HG02870 (cell line): ENCODE results near the gene SMTN.
A peak's percentile ranks its signal among the peaks of the same experiment; 100 is the strongest.
"Not testable (repeated sequence)": the region's sequence is repeated elsewhere in the genome, so short reads cannot be mapped to it uniquely, and the experiment has no call there.

Experiments used
- ATAC-seq: cut with Tn5 transposase; IDR thresholded peaks from one replicate; pipeline ENCODE4 v1.9.1; 2021; ENCODE audit warnings: mild to moderate bottlenecking, moderate library complexity; ENCODE audit not compliant: unreplicated experiment

Gene SMTN

DNA sequence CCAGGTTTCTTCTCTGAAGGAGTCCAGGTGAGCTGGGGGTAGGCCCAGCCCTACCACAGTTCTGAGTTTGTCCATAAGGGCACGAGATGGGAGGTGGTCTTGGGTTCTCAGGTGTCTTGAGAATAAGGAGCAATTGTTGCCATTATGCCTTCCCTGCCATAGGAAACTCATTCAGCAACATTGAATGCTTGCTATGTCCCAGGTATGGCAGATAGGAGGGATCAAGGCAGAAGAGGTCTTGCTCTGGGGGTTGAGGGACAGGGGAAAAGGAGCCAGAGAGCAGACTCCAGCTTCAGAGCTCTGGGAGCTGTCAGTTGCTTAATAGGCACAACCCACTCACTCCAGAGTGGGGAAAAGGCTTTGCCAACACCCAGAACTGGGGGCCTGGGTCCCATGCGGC is 22.0 kb downstream of the SMTN start:
- ATAC-seq, result no peak

DNA sequence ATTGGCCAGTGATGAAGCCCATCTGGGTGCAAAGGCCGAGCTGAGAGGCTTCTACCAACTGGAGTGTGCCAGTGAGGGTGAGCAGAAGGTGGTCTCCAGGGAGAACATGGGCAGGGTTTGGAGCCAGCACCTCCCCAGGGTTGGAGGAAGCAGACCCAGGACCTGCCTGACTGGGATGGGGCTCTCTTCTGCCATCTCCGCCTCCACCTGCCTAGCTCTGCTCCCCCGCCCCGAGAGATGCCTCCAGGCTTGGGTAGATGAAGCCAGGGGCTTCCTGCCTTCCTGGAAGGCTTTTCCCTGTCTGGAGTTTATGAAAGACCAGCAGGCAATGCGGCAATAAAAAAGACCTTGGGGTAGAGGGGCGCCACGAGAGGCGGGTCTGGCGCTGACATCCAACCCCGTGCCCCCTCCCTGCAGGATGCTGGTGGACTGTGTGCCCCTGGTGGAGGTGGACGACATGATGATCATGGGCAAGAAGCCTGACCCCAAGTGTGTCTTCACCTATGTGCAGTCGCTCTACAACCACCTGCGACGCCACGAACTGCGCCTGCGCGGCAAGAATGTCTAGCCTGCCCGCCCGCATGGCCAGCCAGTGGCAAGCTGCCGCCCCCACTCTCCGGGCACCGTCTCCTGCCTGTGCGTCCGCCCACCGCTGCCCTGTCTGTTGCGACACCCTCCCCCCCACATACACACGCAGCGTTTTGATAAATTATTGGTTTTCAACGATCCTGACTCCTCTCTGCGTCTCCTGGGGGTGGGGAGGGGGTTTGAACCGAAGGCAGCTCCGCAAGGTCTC is 23.0 kb downstream of the SMTN start:
- ATAC-seq, result no peak

DNA sequence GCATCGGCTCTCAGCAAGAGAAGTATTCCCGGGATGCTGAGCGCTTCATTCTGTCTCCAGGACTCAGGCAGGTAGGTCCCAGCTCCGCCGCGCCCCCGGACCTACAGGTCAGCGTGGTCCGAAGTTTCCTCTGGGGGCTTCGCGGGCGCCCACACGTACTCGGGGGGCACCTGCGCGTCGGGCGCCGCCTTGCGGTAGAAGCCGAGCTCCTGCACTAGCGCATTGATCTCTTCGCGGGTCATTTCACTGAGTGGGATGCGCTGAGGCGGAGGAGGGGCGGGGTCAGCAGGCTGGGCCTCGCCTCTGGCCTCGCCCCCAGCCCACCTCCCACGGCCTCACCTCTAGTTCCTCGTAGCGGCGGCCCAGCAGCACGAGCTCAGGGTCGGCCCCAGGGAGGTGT is 23.8 kb downstream of the SMTN start:
- ATAC-seq, result no peak

DNA sequence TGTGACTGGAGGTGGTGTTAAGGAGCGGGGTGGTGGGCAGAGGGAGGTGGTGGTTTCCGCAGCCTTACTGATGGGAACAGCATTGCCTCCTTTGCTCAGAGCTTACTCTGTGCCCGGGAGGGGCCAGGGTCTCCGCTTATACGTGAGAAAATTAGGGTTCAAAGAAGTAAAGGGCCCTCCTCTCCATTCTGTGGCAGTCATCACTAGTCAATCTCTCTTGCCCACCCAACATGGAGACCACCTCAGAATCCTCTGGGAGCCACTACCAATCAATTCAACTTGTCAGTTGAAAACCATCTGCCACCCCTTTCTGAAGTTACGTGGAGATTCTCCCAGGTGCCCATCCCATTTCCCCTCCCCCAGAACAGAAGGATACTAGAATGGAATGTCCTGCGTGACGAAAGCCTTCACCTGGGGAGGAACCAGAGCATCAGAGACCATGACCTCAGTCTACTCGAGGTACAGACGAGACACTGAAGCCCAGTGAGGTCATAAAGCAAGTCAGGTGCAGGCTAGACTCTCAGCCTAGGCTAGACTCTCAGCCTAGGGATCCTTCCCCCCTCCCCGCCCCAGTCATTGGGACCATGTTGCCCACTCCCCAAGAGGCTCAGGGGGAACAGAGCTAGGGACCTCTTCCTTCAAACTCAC is 24.3 kb downstream of the SMTN start:
- no peak for ATAC-seq

GRCh38 chr22:31106001-31106571 is 25.0 kb downstream of the SMTN start:
- ATAC-seq, result no peak

- ATAC-seq, result no peak
Measured at GRCh38 chr22:31106731-31107177, 25.6 kb downstream of the SMTN start.

GRCh38 chr22:31107178-31107893 is 26.2 kb downstream of the SMTN start, which contains the start of gene SELENOM:
SELENOM (minus strand) TSS chr22:31107568; CDS start chr22:31107505, 63 bp downstream.
- peak; percentile 77 for ATAC-seq

- no peak for ATAC-seq
Measured at GRCh38 chr22:31107894-31108218, 26.7 kb downstream of the SMTN start.

GRCh38 chr22:31112547-31113091 is 31.5 kb downstream of the SMTN start:
- not testable (repeated sequence) for ATAC-seq

DNA sequence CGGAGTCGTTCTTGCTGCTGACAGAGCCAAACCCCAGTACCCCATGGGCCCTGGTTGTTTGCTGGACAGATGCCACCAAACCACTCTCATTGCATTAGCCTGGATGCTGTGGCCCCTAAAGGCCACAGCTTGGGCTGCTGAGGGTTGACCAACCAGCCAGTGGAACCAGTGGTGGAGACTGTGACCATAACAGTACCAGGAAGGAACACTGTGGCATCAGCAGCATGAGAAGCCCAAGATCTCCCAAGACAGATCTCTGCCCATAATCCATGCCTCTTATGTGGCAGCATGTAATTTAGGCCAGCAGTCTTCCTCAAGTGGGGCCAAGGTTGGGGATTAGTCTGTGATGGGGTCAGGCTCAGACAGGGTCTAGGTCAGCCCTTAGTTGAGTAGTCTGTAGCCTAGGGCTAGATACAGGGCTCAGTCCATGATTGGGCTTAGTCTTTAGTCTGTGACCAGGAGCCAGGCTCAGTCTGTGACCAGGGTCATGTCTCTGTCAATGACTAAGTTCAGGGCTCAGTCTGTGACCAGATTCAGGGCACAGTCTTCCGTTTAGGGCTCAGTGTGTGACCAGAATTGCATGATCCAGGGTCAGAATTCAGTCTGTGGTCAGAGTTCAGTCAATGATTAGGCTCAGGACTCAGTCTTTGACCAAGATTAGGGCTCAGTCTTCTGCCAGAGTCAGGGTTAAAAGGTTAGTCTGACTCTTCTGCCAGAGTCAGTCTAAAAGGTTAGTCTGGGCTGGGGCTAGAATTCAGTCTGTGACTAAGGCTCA is 37.1 kb downstream of the SMTN start:
- ATAC-seq, result no peak

GRCh38 chr22:31119026-31119717 is 38.1 kb downstream of the SMTN start:
- ATAC-seq, result no peak

DNA sequence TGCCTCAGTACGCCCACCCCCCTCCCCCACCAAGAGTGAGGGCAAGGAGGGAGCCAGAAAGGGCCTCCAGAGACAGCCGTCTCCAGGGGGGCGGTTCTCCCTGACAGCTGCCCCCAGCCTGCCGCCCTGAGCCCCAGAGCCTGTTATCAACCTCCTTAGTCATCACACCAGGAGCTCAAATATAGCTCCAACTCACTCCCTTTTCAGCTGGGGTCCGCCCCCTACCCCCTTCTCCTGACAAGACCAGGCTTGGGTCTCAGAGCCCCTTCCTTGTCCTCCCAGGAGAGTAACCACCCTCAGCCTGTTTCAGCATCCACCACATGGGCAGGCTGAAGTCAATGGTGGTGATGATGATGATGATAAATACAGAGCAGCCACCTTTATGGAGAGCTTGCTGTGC is 39.1 kb downstream of the SMTN start:
- ATAC-seq, result no peak

GRCh38 chr22:31120642-31121041 is 39.5 kb downstream of the SMTN start:
- no peak for ATAC-seq

DNA sequence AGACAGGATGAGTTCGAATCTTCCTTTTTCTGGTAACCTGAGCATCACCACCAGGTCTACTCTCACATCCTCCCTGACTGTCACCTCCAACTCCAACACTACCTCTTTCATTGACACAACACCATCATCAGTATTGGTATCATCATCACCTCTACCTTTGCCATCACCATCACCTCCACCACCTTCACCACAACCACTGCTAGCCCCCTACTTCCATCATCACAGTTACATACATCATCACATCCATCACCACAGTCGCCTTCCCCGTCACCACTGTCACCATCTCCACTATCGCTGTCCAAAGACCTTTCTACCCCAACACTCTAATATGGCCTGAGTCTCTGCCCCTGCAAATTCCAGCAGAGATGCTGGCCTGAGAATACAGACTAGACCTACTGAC is 40.3 kb downstream of the SMTN start:
- ATAC-seq, result no peak

- no peak for ATAC-seq
Measured at GRCh38 chr22:31122196-31122531, 41.0 kb downstream of the SMTN start.

DNA sequence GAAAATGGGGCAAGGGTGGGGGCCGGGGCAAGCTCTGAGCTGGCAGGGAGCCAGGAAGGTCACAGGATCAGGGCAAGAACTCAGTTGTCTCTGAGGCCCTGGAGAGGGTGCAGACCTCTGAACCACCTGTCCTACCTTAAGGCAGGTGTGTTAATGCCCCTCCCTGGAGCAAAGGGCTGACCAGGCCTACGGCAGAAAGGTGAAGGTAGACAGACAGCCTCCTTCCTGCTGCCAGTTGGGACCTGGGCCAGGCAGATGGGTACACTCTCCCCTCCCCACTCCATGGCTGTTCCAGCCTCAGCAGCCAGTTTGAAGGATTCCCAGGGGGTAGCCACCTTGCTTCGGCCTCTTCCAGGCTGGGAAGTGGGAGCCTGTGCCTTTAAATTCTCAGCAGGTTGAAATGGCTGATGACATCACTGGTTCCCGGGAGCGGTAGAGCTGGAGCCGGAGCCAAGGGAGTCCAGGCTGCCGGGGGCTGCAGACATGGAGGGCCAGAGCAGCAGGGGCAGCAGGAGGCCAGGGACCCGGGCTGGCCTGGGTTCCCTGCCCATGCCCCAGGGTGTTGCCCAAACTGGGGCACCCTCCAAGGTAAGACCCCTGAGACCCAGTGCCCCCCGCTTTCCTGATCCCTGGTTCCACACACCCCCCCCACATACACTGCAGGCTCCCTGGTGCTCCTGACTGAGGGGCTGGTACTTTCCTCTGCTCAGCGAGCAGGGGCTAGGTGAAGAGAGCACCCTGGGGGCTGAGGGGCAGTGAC is 41.6 kb downstream of the SMTN start, which contains the start of gene INPP5J:
TSS of gene INPP5J (plus strand) at position 435 of the 760 bp plus-strand sequence. CDS start at position 484, 49 bp downstream.
- ATAC-seq, result no peak

DNA sequence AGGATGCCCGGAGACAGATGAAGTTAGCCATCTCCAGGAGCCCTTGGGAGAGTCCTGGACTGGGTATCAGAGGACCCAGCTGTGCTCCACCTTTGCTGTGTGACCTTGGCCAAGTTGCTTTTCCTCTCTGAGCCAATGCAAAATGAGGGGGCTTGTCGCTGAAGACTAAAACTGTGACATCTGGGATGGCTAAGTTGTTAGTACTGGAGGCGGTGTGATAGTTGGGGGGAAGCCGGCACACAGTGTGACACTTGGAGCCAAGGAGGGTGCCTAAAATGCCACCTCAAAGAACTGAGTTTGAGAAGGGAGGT is 42.1 kb downstream of the SMTN start:
- ATAC-seq, result no peak

DNA sequence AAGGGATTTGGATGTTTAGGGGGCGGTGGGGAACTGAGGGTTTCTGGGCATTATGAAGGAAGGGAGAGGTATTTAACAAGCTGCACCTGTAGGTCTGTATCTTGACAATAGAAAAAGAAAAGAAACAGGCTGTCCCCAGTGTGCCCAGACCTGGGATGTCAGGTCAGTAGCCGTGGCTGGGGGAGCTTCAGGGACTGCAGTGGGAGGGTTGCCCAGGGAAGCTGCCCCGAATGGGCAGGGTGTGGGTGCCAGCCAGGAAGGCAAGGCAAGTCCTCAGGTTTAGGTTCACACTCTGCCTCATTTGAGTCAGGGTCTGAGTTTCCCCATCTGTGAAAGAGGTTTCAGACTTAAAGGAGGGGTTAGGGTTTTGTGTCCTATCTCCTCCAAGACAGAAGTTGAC is 43.2 kb downstream of the SMTN start:
- no peak for ATAC-seq

GRCh38 chr22:31124811-31125465 is 43.8 kb downstream of the SMTN start:
- no peak for ATAC-seq
